Upper lobe of right lung (tissue), 1 donor: ENCODE measurements around the gene CALML5. TPM values are rescaled to one million over a fixed set of nuclear protein-coding genes. Genes with fewer than 3 reads are reported as not detected.

Experiments used
- ATAC-seq: fragments of 200-7000 bp; cut with Tn5 transposase; one replicate; pipeline ENCODE4 v1.9.1; 2020; ENCODE audit warnings: mild to moderate bottlenecking, moderate library complexity
- DNase-seq: peaks from one replicate; pipeline ENCODE4 v3.0.0-alpha.2; 2020
- H3K27ac ChIP-seq: fragments of 200-600 bp; one replicate; pipeline ENCODE4 v1.8.0; 2022
- H3K27me3 ChIP-seq: fragments of 200-600 bp; one replicate; pipeline ENCODE4 v1.8.0; 2022; ENCODE audit warnings: mild to moderate bottlenecking
- H3K36me3 ChIP-seq: fragments of 200-600 bp; one replicate; pipeline ENCODE4 v1.8.0; 2022
- H3K4me1 ChIP-seq: fragments of 200-600 bp; one replicate; pipeline ENCODE4 v1.8.0; 2022
- H3K4me3 ChIP-seq: fragments of 200-600 bp; one replicate; pipeline ENCODE4 v1.8.0; 2022; ENCODE audit warnings: mild to moderate bottlenecking
- H3K9me3 ChIP-seq: fragments of 200-600 bp; one replicate; pipeline ENCODE4 v1.8.0; 2022
- intact Hi-C: fragments of 100-400 bp; cut with DNase I; formaldehyde crosslinking; loops from one replicate; pipeline ENCODE4 v1.11.0; 2022
- total RNA-seq: library from RNA; stranded (reverse); fragmentation: NEBNext Ultra II Directional; extraction: Animal tissue kit (Norgen Biotek cat#: 25700); gene quantifications from one replicate; pipeline ENCODE4 v1.2.1, GENCODE V29; 2021
- TF ChIP-seq, protein P1 (sequence below): fragments of 200-600 bp; IDR thresholded peaks from one replicate; pipeline ENCODE4 v1.8.0; 2022; ENCODE audit warnings: antibody characterized with exemption
- donor health status: DM: no; HTN: yes; CAD: no; lungs with severe emphysema.

The CALML5 gene
- total RNA-seq, 1 donor from 2014 or later = not detected

GRCh38 chr10:5498791-5499492 is 428 bp downstream of the CALML5 start:
- intact Hi-C loops = no loop called here
- no peak for DNase-seq

GRCh38 chr10:5497948-5498730 is 1.2 kb downstream of the CALML5 start:
- H3K9me3 ChIP-seq = no peaks in the 10 kb centered on the region
- H3K27me3 ChIP-seq = no peaks in the 10 kb centered on the region
- TF ChIP-seq, protein P1, sequence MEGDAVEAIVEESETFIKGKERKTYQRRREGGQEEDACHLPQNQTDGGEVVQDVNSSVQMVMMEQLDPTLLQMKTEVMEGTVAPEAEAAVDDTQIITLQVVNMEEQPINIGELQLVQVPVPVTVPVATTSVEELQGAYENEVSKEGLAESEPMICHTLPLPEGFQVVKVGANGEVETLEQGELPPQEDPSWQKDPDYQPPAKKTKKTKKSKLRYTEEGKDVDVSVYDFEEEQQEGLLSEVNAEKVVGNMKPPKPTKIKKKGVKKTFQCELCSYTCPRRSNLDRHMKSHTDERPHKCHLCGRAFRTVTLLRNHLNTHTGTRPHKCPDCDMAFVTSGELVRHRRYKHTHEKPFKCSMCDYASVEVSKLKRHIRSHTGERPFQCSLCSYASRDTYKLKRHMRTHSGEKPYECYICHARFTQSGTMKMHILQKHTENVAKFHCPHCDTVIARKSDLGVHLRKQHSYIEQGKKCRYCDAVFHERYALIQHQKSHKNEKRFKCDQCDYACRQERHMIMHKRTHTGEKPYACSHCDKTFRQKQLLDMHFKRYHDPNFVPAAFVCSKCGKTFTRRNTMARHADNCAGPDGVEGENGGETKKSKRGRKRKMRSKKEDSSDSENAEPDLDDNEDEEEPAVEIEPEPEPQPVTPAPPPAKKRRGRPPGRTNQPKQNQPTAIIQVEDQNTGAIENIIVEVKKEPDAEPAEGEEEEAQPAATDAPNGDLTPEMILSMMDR = no peak
- no peaks in the 10 kb centered on the region for H3K36me3 ChIP-seq
- ATAC-seq (no peak), DNase-seq (peak; percentile 41)
- intact Hi-C loops = no loop called here
- H3K4me3 ChIP-seq = no peak overlapping the region
- peaks cover 5% of the 10 kb centered on the region for H3K4me1 ChIP-seq
- no peak overlapping the region for H3K27ac ChIP-seq

More at GRCh38 chr10:5498791-5499492, 428 bp downstream of the CALML5 start:
- no peaks in the 10 kb centered on the region for H3K27me3 ChIP-seq
- no peaks in the 10 kb centered on the region for H3K36me3 ChIP-seq
- H3K4me1 ChIP-seq = peaks cover 7% of the 10 kb centered on the region
- TF ChIP-seq, protein P1 = no peak
- no peaks in the 10 kb centered on the region for H3K9me3 ChIP-seq
- H3K4me3 ChIP-seq = no peak overlapping the region
- no peak for ATAC-seq
- H3K27ac ChIP-seq = no peak overlapping the region

DNA sequence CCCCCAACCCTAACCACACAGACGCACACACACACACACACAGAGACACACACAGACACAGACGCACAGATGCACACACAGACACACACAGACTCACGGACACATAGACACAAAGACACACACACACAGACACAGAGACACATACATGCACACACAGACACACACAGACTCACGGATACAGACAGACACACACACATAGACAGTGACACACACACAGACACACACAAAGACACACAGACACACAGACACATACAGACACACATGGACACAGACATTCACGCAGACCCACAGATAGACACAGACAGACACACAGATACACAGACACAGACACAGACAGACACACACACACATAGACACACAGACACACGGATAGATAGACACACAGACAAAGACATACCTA is 2.1 kb downstream of the CALML5 start:
- ATAC-seq (no peak), DNase-seq (no peak)
- no peaks in the 10 kb centered on the region for H3K4me1 ChIP-seq
- no peaks in the 10 kb centered on the region for H3K36me3 ChIP-seq
- TF ChIP-seq, protein P1 = no peak
- intact Hi-C loops = no loop called here
- no peaks in the 10 kb centered on the region for H3K9me3 ChIP-seq
- no peak overlapping the region for H3K27ac ChIP-seq
- H3K4me3 ChIP-seq = no peak overlapping the region
- no peaks in the 10 kb centered on the region for H3K27me3 ChIP-seq

- DNase-seq = peak; percentile 48
- no peak for ATAC-seq
These were observed 2.8 kb downstream of the CALML5 start for GRCh38 chr10:5496261-5497250.

DNA sequence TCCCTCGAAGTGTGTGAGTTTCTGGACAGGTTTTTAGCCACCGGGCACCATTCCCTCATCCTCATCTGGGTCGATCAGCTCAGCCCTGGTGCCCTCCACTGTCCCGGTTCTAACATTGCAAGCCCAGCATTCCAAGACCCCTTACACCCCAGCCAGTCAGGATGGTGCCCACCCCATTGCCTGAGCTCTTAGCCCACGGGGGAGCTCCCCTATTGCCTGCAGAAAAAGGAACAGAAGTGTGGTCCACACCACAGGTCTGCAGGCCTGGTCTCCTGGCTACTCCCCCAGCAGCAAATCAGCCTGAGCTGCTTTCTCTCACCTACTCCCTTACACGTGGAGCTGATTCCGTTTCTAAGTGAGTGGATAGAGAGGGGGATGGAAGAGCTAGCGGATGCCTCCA is 4.8 kb downstream of the CALML5 start:
- Histone ChIP-seq H3K27ac (no peak overlapping the region), H3K4me3 (no peak overlapping the region), H3K36me3 (no peaks in the 10 kb centered on the region), H3K9me3 (no peaks in the 10 kb centered on the region), H3K4me1 (no peaks in the 10 kb centered on the region), H3K27me3 (no peaks in the 10 kb centered on the region)
- ATAC-seq = no peak
- peak; percentile 35 for DNase-seq
- TF ChIP-seq, protein P1 = no peak
- intact Hi-C loops = no loop called here

More at GRCh38 chr10:5496261-5497250, 2.8 kb downstream of the CALML5 start:
- no peaks in the 10 kb centered on the region for H3K9me3 ChIP-seq
- TF ChIP-seq, protein P1 = no peak
- H3K27me3 ChIP-seq = no peaks in the 10 kb centered on the region
- H3K4me3 ChIP-seq = no peak overlapping the region
- no peaks in the 10 kb centered on the region for H3K4me1 ChIP-seq
- H3K36me3 ChIP-seq = no peaks in the 10 kb centered on the region
- no peak overlapping the region for H3K27ac ChIP-seq
- intact Hi-C loops = no loop called here
